Right lung (tissue), 5 donors: ENCODE measurements around the gene NR3C1. TPM values are rescaled to one million over a fixed set of nuclear protein-coding genes. Genes with fewer than 3 reads are reported as not detected.

Experiments used
- DNase-seq, 2 donors: peaks; one replicate each; pipeline ENCODE4 v3.0.0-alpha.2; 2013
- polyA plus RNA-seq, 5 donors: library from polyadenylated mRNA; unstranded; fragments of 120-200 nt; gene quantifications; one replicate each; pipeline versions ENCODE4 v1.2.1 to v1.2.3, GENCODE V29; 2013; ENCODE audit warnings: inconsistent platforms in 1 of 5, low replicate concordance in 1 of 5; ENCODE audit not compliant: insufficient read length in 5 of 5, insufficient read depth in 1 of 5

NR3C1 gene
- polyA plus RNA-seq, 5 donors = 47.8 to 73.9 (median 62.5) TPM

DNA sequence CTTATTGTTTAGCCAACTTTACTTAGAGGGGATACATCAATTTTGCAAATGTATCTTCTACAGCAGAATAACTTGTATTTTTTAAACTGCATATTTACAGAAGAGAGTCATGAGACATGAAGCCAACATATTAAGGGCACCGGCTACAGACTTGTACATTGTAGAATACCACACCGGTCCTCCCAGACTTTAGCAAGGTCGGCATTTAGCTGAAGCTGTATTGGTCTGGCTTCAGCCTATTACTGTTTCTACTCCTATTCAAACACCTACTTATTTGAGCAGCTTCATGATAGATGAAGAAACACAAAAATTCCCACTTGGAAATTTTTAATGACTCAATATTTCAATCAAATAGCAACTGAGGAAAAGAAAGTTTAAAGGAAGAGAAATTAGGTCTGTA, 33.0 kb downstream of the NR3C1 start:
- DNase-seq = no peak

DNA sequence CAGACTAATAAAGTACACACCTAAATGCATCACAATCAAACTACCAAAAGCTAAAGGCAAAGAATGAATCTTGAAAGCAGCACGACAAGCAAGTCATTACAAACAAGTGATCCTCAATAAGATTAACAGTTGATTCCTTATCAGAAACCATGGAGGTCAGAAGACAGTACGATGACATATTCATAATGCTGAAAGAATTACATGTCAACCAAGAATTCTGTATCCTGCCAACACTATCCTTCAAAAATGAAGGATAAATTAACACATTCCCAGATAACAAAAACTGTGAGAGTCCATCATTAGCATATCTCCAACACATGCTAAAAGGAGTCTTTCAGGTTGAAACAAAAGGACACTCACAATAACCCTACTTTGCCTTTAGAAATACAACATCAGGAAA, 39.4 kb downstream of the NR3C1 start:
- DNase-seq = no peak

DNA sequence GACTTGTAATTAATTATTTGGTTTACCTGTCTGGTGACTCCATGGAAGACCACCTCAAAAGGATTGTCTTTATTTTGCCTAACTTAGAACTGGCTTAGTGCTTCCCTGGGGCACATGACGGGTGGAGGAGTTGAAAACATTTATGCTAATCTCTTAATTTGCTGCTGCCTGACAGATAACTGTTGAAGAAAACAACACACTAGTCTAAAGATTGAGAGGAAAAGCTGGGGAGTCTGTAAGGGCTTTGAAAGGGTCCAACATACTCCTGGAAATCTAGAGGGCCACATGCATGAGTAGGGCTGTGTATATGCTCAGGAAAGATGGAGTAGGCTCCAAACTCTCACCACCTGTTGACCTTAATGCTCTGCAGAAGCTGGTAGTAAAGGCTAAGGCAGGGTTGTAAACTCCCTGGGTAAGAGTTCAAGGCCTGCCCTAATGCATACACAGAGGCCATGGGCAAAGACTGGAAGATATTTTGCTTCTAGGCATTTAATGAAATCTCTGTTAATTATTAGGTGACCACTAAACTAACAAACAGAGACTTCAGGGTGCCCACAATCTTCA, 40.7 kb downstream of the NR3C1 start:
- no peak for DNase-seq

DNA sequence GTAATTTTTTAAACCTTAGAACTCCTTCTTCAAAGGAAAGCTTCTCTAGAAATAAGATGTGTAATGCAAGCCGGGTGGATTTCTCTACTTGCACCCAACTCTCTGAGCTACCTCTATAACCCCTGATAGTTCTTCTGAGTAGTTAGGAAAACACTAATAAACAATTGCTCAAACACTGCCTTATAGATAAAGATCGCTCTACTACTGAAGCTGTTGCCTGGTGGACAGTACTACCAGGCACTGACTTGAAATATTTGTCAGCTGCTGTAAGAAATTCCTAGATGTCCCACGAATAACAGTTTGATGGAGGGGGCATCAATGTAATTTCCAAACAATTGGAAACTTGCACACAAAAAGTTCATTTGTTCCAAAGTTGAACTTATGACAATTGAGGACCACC, 42.0 kb downstream of the NR3C1 start:
- no peak for DNase-seq

DNA sequence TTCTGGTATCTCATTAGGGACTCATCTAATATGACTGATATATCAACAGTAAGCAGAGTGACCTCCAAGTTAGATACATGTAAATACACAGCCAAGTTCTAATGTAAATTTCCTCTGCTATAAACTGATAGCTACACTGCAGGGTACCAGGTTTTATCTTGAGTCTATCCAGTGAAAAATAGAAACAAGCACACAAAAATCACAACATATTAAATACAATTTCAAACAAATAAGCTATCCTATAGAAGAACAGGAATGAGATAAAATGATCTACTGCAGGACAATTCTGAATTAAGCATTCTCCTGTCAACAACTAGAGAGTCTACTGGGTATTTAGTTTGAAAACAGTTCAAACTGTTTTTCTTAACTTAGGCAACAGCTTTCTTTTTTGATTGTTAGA, 42.7 kb downstream of the NR3C1 start:
- DNase-seq = no peak

DNA sequence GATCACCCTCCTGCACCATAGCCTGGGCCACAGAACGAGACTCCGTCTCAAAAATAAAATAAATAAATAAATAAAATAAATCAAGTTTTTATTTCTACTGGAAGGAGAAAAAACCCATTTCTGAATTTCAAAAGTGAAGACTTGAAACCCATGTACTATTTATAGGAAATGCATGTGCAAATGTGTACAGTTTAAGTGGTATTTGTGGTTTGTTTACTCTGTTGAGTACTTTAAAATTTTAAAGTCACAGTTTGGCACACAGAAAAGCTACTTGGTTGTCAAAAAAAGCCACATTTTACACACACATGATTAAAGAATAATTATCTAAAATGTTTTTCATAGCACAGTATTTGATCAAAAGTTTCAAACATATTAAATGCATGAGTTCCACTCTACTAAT, 43.6 kb downstream of the NR3C1 start:
- no peak for DNase-seq

DNA sequence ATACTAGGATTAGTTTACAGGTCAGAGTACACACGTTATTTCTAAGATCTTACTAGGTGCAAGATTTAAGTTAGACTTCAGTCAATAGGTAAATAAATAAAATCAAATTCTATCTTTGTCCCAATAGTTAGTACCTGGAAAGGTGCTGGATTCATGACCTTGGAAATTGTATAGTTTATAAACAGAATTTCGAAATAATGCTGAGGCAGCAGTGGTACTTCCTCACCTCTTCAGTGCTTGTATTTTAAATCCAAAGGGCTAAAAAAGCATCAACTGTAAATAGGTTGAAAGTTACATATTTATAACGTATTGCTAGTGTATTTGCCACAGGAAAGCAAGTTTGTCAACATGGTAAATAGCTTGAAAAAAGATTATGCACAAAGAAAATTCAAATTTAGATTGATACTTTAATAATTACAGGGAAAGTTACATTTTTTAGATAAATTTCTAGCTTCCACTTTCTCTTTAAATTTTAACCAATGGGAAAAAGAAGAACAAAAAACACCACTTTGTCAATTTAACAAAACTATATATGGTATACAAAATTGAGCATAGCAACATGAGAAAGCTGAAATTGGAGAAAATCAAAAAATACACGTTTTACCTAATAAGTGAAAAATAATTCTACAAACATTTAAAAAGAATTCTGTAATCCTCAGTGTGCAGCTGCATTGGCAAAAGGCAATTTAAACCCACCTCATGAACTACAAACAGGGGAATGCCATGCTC, 46.5 kb downstream of the NR3C1 start:
- DNase-seq = no peak

DNA sequence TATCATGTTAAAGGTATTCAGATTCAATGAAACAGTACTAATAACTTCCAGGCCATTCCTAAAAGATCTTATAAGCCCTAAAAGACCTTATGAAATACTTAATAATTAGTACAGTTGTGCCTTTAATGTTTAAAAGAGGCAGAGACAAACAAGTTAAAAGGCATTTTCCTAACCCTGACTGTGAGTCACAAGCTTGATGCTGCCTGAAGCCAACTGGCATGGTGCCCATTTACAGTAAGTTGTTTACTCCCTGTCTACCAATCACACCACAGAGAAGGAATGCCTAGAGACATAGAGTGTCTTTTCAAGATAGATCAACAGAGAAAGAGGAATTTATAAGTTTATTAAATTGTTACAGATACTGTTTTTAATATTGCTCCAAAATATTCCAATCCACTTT, 47.8 kb downstream of the NR3C1 start:
- peak; percentile 80 to 85 for DNase-seq

DNA sequence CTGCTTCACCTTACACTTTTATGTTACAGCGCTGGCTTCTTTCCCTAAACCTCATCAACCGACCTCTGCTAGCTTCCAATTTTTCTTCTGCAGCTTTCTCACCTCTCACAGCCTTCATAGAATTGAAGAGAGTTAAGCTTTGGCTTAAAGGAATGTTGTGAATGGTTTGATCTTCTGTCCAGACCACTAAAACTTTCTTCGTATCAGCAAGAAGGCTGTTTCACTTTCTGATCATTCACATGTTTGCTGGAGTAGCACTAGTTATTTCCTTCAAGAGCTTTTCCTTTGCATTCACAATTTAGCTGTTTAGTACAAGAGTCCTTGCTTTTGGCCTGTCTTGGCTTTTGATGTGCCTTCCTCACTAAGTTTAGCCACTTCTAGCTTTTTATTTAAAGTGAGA, 49.5 kb downstream of the NR3C1 start:
- no peak for DNase-seq

DNA sequence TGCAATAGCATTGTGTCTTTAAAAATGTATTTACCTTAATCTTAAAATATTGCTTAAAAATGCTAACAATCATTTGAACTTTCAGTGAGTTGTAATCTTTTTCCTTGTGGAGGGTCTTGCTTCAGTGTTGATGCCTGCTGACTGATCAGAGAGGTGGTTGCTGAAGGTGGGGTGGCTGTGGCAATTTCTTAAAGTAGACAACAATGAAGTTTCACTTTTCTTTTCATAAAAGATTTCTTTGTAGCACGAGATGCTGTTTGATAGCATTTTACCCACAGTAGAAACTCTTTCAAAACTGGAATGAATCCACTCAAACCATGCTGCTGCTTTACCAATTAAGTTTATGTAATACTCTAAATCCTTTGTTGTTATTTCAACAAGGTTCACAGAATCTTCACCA, 50.8 kb downstream of the NR3C1 start:
- DNase-seq = no peak

DNA sequence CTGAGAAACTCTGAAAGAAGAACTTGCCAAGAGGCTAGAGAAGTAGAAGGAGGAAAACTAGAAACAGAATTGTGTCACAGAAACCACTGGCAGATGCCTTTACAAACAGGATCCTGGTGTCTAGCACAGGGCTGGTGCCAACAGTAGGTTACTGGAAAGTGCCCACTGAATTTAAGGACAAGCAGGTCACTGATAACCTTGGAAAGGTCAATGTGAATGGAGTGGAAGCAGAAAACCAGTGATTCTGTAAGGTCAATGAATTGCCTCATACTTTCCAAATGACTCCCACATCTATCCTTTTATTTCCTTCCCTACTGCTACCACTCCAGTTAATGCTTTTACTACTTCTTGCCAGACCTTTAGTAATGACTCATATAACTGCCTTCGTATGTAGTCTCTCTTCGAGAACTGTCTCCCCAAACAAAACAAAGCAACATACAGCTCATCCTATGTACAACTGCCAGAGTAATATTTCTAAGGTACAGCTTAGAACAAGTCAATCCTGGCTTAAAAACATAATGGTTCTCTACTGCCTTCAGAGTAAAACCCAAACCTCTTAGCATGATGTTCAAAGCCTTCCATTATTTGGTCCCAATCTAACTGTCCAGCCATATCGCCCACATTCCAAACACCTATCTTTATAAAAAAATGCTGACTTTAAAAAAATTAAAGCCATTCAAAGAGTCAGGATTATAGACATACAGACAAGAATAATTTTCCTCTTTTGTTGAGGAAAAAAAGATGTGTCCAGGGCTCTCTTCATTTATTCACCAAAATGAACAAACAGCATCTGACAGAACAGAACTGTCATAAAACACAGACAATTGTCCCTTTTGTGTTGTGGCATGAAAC, 52.5 kb downstream of the NR3C1 start:
- no peak for DNase-seq

DNA sequence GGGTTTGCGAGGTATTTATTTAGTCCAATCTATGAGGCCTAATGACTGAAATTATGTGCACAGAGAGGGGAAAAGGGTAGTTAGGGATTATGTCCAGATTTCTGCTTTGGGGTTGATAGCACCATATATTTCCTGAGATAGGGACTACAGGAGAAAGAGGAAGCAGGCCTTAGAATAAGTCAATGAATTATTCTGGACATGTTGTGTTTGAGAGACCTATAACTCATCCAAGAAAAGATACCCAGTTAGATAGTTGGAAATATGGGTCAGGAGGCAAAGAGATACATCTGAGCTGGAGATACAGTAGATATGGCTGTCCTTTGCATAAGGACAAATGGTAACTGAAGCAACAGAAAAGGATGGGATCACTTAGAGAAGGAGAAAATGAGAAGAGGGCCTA, 53.1 kb downstream of the NR3C1 start:
- DNase-seq = no peak

DNA sequence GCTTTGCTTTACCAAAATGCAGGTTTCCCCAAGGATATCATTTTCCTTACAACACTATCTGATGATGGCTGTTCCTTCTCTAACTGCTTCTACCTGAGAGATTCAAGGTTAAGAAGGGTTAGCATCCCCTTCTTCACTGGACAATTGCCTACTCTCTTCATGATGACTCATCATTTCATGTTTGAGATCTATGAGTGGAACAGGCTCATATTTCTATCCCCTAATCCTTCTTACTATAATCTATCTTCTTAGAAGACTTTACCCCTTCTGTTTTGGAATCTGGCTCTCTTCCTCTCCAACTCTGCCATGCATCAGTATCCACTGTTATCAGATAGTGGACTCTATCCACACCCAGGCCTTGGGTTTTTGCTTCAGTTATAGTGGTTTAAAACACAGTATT, 54.3 kb downstream of the NR3C1 start:
- DNase-seq = no peak

DNA sequence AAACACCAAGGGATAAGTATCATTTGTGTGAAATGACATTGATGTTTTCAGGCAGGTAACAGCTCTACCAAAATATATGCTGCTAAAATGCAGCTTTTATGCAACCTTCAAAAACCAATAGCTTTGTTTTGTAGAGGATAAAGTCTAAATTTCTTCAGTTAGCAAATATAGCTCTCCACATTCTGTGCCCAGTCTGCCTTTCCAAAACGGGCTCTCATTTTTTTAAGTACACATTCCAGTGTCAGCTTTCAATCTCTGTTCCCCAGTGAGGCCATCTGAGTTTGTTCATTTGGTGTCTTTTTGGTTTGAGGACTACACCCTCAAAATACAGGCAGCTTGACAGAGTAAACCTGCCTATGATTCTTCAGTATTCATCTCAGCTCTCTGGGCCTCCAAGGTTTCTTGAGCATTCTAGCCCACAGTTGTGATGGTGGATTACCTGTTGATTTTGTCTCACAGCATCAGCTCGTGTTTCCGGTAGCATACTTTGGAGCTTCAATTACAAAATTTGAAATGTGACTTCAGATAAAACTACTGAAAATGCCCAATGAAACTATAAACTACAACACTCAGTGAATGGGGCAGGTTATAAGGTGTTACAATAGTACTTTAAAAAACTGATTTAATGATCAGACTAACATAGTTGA, 55.7 kb downstream of the NR3C1 start:
- DNase-seq = no peak

DNA sequence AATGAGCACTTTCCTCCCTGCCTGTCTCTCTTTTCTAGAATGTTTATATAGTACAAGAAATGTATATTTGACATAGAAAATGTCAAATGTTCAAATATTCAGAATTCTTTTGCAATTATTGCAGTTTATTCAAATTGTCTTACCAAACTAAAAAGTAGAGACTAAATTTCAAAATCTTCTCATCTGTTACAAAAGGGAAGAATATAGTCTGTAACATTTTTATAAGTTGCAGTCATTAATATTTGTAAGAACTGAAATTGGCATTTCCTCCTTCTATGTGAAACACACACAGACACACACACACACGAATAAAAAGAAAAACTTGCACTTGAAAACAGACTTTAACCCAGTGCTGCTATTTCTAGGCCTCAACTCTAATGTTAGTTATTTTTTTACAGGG, 56.4 kb downstream of the NR3C1 start:
- DNase-seq = no peak

DNA sequence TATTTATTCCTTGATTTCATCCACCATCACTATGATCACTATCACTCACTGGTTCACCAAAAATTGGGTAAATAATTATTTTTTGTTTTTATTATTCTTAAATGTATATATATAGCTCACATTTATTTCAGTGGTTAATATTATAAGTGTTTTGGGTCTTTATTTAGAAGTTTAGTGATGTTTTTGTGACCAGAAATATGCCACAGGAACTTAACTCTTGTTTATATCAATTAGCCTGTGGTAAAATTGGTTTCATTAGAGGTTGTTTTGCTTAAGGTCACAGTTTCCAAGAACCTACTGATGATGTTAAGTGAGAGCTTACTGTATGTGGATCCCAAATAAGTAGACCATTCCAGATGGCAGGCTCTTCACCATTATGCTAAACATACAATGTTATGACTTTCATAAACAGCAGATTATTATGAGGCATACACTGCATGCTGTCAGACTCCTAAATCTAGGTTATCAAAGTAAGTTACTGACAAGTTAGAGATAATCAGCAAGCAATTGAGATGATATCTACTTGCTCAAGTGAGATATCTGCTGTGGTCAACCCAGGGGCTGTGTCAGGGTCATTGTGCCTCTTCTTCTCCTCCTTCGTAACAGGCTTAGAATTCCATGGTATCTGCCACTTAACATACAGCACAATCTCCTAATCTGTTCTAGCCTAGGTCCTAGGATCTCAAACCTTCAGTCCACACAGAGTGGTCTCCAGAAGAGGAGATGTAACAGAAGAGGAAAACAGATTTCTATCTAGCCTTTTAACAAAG, 57.6 kb downstream of the NR3C1 start:
- DNase-seq = no peak

DNA sequence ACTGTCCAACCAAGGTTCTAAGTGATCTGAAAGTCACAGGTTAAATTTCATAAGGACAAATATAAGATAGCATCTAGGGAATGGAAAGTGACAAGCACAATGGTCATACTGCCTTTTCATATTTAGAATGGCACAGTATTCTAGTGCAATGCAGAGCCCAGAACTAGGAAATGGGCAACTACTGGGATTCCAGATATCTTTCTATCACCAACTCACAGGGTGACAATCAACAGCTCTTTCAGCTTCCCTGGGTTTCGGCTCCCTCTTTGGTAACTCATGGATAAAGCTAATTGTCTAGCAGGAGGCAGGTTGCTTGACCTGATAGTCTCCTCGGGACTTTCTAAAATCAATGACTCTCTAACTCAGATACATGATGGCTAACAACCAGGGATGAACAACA, 60.4 kb downstream of the NR3C1 start:
- no peak for DNase-seq

DNA sequence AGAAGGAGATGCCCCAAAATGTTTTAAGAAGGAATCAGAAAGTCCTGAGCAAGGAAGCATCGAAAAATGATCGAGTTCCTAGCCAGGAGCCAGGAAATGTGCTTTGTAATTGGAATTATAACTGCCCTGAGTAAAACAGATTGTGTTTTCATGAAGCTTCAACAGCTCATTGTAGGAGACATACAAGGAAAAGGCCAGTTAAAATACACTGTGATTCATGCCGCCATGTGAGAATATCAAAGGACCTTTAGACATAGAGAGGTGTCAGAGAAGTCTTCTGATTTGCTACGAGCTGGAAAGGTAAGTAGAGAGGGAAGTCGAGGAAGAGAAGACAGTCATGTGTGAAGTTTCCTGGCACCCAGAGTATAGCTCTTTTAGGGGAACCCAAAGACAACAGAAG, 60.9 kb downstream of the NR3C1 start:
- DNase-seq = no peak

DNA sequence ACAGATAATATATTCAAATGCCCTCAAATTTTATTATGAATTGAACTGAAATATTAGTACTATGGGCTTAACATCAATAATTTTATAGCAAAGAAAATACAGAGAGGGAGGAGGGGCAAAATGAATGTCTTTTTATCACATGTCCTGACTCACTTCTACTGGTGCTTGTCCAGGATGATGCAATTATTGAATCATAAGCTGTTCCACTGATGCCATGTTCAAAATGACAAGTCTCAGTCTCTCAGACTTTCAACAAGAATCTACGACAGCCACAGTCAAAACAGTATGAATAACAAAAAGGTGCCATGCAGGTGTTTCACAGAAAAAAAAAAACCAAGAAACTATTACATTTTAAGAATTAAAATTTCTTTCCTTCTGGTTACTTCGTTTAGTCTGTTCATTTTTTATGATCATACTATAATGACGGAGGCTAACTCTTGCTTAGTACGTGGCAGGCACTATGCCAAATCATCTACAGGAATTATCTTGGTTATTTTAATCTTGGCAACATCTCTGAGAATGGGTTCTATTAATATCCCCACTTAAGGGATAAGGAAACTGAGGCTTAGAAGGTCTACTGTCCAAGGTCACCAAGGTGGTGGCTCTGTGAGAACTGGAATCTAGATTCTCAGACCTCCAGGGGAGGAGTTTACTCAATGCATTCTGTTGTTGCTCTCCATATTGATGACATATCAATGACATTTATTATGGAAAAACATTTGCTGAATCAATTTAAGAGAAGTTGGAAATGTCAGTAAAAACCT, 61.5 kb downstream of the NR3C1 start:
- no peak for DNase-seq

DNA sequence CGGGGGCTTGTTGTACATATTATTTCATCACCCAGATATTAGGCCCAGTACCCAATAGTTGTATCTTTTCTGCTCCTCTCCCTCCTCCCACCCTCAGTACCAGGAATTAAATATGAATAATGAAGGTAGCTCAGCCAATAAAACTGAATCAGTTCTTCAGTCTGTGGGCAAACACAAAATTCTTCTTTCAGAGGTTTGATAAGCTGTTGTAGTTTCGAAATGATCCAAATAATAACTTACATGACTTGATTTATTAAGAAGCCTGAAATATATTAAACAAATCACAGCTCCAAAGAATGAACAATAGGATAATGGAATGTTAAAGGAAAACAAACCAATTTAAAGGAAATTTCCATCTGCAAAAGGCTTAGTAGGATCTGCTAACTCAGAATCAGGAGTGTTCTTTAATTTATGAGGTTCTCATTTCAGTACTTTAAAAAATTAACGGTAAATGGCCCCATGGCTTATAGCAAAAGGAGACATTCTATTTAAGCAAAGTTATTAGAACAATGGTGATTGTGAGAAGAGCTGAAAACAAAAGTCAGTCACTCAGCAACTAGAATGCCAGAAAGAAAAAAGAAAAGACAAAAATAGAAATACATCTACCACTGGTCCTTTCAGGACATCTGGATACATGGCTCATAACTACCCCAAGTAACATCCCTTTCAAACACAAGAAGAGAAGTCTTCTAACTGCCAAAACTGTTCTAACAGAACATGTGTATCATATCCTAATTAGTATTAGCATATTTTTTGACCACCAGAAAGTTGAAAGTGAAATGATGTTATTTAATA, 62.4 kb downstream of the NR3C1 start:
- DNase-seq = no peak
